T-helper 2 cell (primary cell): ENCODE data around the gene EXD3.
A peak's percentile ranks its signal among the peaks of the same experiment; 100 is the strongest.

Experiments used
- DNase-seq, 5 experiments: peaks; one replicate each; pipeline versions ENCODE4 v3.0.0 to v3.0.0-alpha.2; 2012 to 2022

The EXD3 gene

DNA sequence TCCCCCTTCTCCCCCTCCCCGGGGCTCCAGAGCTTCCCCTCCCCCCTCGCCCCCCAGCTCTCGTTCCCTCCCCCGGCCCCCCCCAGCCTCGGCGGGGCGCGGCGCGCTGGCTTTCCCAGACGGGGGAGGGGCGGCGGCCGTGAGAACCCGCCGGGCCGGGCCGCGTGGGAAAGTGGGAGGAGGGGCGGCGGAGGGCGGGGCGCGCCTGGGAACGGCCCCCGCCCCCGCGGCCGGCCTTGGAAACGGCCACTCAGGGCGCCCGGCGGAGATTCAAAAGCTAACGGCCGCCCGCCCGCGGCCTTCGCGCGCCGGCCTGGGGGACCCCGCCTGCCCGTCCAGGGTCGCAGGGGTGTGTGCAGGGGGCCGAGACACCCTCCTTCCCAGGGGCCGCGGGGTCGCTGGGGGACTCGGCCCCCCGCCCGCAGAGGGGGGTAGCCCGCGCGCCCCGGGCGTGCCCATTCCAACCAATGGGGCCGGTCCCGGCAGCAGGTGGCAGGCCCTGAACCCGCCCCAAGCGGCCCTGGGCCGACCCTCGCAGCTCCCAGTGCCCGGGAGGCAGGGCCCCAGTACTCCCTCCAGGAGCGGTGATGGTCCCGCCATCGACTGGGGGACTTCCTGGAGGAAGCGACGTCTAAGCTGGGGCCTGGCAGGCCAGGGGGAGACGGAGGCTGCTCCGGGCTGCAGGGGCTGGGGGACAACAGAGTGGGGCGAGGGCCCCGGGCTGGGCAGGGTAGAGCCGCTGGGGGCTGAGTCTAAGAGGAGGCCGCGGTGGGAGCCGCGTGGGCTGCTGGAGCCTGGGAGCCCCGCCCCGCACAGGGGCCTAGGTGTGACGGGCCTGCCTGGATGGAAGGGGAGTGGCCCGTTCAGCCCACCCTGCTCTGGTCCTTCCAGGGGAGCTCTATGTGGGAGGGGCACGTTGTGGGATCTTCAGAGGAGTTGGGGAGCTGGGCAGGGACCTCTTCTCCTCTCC lies 106.7 kb downstream of the EXD3 start:
- DNase-seq, result no peak

DNA sequence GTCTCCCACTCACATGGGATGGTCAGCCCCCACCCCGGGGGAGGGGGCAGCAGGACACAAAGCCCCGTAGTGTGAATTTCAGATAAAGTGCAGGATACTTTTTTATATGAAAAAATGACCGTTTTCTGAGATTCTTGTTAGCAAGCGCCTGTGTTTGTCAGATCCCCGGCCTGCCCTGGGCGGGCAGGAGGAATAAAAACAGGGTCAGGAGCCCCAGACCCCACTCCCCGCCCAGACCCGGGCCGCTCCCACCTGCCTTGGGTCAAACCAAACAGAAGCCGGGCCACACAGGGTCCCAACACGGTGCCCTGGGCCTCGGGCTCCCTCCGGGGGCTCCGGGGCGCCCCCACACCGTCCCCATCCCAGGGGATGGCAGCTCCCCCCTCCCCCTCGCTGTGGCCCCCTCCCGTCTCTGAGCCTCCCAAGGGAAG lies 107.4 kb downstream of the EXD3 start:
- no peak for DNase-seq

DNA sequence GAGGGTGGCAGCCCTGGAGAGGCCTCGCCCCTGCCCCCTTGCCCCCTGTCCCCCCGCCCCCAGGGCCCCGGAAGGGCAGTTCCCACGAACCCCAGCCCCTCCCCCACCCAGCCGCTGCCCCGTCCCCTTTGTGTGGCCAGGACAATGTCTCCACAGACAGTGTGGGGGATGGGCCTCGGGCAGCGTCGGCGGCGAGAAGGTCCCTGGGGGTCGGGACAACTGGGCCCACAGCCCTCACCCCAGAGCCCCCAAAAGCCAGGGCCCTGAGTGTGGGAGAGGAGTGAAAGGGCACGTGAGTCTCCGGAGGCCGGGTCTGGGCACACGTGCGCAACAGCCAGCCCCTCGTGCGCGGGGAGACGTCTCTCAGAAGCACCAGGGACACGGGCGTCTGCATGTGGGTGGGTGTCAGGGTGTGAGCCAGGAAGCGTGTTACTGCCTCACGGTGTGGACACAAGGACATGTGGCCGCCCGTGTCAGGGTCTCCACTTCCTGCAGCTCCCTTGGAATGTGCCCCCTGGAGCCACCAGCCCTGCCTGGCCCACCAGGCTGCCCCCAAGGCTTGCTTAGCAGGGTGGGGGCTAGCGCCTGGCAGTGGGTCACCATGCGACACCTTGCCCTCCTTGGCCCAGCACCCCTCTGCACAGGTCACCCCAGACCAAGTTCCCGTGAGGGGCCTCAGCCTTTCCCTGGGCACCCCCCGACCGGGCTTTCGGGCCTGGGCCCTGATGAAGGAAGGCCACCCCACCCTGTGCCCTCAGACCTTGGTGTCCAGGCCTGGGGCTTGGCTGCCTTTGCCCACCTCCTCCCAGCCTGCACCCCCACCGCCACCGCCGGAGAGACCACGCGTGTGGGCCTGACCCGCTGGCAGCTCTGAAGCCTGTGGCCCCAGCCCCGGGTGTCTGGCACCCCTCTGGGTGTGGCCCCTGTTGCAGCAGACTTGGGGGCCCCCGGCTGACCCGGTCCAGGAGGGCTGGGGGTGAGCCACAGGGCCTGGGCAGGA lies 108.1 kb downstream of the EXD3 start:
- DNase-seq, result no peak

DNA sequence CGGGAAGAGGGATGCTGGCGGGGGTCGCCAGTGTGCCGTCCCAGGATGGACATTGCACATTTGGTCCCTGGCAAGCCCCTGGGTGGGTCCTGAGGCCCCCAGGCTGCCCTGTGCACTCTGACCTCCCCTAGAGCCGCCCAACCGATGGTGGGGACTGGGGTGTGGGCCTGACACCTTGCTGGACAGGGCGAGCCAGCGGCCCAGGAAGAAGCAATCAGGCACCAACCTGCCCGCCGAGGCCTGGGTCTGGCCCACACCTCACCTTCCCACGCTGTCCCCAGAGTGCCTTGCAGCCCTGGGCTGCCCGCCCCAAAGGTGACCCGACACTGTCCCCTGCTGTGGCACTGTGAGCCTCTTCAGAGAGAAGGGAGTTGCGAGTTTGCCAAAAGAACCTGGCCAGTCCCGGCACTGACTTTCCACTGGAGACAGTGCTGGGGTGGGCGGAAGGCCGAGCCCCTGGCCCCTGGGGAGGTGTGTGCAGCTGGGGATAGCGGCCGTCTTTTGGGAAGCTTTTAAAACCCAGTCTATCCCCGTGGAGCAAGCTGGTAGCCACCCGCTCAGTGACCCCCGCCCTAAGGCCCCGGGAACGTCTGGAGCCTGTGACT lies 108.9 kb downstream of the EXD3 start:
- no peak for DNase-seq

DNA sequence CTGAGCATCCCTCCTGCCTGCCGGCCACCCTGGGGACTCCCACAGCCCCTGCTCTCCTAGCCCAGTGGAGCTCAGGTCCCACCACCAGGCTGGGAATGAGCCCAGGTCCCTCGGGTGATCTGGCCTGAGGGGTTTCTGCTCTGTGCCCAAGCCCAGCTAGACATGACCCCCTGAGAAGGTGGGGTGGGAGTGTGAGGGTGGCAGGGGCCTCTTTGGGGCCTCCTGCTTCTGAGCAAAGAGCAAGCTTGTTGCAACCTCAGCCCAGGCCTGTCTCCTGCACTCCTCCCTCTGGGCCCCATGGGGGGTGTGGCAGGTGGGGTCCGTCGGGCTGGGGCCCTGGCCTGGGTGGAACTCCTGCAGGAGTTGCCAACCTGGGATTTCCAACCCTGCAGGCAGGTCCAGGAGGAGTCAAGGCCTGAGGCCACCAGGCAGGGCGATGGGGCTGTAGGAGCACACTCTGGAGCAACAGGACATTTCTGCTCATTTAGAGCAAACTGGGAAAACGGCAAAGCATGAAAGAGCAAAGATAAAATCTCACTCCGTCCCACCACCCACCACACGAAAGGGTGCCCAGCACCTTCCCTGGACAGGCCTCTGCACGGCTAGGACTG lies 109.5 kb downstream of the EXD3 start:
- DNase-seq, result no peak

DNA sequence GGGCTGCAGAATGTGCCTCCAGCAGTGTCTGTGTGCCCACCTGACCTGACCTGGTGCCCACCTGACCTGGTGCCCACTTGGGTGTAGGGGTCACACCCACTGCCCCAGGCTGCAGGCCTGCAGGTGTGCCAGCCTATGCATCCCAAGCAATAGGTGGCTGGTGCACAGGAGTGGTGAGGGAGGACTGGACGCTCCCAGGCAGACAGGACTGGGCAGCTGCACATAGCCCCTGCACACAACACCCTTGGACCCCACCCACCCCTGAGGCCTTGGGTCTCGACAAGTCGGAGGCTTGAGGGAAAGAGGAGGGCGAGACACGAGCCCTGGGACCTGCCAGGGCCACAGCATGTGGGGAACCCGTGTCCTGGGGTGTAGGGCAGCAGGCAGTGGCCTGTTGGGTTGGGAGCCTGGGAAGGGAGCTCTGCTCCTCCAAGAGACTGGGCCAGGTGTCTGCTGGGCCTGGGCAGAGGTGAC lies 110.1 kb downstream of the EXD3 start:
- no peak for DNase-seq

DNA sequence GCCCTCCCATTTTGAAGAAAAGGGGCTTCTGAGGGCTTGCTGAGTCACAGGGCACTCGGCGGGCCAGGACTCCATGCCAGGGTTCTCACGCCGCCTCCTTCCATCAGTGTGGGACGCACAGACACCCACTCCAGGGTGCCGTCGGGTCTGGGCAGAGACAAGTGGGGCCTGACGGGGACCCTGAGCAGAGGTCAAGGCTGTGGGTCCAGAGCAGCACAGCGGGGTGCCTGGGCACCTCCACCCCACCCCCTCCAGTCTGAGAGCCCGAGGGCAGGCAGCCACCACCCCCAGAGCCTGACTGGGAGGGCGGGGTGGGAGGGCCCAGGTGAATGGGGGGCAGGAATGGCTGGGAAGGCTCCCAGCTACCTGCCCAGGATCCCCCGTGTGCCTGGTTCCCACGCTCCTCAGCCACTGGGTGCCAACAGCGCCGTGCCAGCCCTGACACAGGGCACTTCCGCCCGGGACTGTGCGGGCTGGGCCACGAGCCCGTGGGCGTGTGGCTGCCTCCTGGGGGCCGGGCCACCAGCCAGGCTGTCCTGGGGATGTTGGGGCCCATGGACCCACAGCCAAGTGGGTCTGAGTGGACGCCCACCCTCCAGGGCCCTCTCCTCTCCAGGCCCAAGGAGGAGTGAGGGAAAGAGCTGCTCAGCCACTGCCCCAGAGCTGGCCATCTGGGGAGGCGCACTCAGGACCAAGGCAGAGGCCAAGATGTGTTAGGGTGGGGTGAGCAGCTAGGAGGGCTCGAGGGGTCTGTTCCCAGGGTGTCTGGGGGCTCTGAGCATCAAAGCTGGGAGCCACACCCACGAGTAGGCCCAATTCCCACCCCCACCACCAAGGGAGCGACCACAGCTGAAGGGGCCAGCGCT lies 110.7 kb downstream of the EXD3 start:
- no peak for DNase-seq

DNA sequence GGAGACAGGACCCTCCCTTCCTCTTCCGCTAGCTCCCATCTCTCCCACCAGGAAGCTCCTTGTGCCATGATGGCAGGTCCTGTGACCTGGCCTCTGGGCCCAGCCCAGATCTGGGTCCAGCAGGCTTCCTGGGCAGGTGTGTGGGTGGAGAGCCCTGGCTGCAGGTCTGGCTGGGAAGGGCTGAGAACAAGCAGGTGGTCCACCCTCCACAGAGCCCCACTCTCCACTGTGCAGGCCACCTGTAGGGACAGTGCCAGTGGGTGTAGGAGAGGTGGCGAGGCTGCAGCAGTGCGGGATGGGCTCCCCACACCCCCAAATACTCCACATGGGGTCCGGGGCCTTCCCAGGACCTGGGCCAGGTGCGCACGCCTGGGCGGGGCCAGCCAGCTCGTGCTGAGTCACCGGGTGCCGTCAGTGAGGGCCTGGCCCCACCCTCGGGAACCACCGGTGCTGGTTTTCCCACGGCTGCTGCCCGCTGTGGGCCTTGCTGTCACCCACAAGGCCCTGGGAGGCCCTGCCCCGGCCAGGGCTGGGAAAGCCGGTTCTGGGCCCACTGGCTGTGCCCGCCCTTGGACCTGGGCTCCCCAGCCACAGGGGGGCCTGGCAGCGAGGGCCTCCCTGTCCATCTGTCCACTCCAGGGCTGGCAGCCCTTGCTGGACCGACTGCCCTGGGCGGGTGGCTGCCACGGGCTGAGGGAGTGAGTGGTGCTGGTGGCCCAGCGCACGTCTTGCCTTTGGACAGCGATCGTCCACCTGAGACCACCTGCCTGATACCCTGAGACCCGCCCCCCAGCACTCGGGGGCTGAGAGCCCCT lies 111.6 kb downstream of the EXD3 start:
- DNase-seq, result no peak

DNA sequence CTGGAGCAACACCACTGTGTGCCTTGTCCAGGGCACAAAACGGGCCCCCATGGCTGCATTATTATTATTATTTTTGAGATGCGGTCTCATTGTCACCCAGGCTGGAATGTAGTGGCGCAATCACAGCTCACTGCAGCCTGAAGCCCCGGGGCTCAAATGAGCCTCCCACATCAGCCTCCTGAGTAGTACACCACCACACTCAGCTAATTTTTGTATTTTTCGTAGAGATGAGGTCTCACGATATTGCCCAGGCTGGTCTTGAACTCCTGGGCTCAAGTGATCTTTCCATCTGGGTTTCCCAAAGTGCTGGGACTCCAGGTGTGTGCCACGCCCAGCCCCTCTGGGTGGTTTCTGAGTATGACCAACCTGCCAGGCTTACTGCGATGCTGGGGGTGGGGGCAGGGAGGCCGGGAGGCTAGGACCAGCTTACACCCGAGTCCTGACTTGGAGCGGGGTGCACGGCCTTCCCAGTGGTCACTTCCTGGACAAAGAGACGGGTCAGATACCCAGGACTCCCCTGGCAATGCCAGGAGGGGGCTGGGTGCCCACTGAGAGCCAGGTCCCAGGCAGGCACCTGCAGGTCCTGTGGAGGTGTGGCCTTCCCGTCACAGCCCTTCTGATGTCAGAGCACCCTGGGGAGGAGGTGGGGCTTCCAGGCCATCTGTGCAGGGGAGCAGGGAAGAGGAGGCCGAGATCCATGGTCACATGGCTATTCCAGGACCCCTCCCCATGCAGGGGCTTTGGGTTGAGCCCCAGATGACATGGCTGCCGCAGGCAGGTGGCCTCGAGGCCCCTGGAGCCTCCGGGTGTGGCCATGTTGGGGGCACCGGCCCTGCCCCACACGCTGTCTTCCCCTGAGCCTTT lies 112.5 kb downstream of the EXD3 start:
- DNase-seq, result no peak

DNA sequence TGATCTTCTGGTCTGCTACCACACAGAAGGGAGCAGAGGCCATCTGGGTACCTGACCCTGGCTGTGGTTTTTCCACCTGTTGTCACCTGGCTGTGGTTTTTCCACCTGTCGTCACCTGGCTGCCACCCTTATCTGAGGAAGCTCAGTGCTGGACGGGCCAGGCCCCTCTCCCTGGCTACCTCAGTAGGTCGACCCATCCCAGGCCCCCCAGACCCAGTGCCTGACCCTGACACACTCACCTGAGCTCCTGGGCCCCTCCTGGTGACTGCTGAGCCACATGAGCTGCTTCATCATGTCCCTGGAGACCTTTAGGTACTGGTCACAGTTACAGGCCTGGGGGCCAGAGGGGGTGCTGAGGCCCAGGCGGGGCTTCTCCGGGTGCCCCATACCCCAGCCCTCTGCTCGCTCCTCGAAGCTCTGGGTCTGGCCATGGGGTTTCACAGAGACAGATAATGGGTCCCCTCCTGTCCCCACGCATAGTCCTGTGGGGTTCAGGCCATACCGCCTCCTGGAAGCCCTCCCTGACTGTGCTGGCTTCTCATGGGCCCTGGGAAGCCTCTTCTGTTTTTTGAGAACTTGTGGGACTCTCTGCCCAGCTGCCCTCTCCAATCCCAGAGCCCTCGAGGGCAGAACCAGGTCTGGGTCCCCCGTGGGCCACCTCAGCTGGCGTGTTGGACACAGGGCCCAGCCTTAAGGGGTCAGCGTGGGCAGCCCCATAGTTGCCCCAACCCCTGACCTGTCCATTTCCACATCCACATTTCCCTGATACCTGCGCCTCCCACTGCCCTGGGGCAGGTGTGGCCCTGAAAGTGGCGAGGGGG lies 113.4 kb downstream of the EXD3 start:
- DNase-seq, result no peak

DNA sequence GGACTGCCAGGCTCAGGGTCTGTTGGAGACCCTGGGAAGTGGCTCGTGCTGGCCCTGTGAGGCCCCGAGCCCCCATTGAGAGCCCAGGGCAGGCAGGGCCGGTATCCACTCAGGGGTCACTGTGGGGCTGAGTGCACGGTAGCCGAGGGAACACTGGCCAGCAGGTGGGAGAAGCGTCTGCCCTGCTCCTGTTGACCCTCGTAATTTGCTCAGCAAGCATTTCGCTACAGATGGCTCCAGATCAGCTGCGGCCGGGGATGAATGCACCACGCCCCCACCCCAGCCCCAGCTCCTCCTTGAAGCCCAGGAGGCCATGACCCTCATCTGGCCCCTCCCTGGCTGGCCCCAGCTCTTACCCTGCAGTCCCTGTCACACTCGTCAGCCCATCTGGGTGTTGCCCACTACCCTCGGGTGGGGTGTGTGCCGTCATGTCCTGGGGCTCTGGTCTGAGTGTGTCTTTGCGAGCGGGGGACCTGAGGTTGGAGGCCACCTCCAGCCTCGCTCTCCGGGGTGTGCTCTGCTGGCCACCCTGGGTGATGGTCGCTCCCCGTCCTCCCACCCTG lies 114.8 kb downstream of the EXD3 start:
- DNase-seq, result no peak

DNA sequence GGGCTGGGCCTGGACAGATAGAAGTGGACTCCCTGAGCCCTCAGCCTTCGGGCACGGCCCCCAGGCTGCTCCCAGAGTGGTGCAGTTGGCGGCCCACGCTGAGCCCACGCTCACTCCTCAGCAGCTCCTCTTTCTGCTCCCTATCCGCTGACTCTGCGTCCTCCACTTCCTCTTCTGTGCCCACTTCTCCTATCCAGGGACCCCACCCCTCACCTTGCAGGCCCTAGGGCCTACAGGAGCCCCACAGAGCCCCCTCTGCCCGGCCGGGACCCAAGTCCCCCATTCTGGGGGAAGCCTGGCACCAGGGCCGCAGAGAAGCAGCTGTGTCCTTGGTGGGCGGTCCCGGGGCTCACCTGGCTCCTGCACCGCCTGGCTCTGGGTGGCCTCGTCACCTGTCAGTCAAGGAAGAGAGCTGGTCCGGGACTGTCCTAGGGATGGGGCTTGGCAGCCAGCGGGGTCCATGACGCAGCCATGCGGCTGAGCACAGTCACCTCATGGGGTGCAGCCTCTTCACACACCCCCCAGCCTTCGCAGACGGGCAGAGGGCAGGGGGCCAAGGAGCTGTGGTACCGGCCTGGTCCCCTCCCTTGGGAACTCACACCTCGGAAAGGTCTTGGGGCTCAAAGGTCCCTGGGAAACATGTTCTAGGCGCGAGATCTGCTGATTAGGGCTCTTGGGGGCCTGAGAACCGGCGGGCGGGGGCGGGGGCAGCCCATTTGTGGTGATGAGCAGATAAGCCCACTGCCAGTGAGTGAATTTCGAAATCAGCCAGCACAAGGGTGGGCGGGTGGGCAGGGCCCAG lies 115.5 kb downstream of the EXD3 start:
- no peak for DNase-seq

DNA sequence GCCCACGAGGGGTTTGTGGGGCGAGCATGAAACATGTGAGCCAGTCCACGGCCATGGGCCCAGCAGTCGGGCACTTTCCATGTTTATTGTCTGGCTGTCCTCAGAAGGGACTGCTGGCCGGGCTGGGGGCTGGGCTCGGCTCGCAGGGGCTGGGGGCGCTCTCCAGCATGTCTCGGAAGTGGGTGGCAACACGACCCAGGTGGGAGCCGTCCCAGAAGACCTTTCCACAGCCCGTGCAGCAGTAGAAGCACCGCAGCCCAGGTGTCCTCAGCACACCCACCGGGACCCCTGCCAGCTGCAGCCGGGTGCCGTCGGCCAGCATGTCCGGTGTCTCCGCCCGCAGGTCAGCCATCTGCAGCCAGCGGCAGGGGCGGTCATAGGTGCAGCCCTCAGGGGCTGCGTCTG lies 116.1 kb downstream of the EXD3 start:
- DNase-seq, result no peak

DNA sequence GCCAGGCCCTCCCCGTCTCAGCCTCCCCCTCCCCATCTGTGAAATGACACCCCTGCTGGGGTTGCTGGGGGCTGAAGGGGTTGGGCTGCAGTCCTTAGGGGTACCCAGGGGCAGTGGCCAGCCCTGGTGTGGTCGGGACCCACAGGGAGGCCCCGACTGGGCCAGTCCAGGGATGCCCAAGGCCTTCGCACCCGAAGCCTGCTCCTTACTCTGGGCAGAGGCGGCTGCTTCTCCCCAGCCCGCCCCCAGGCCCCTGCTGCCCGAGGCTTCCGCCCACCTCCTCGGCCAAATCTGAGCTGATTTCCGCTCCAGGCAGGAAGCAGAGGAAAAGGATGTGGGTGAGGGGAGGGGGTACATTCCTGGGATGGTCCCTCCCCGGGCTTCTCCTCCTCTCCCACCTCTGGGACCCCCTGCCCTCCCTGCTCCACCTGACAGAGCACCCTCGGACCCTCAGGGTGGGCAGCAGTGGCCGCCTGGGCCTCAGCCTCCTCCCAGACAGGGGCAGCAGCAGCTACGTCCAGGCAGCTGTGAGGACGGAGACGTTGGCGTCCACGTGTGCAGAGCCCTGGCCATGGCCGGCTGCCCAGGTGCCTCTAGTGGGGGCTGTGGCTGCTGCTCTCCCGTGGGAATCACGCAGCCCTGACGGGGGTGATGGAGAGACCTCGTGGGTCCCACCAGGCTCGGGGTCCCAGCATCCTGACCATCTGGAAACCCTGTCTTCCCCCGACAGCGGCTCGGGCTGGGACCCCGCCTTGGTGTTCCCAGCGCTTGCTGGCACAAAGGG lies 116.7 kb downstream of the EXD3 start:
- DNase-seq, result no peak

DNA sequence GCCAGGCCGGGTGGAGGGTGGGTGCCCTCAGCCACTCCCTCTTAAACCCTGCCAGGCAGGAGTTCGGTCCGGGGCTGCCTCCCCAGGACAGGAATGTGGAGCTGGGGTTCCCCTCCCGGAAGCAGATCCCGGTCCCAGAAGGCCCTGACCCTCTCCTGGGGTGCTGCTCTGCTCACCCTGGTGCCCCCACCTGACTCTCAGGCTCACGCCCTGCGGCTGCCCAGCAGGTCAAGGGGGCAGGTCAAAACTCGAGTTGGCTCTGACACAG lies 117.2 kb downstream of the EXD3 start:
- no peak for DNase-seq

DNA sequence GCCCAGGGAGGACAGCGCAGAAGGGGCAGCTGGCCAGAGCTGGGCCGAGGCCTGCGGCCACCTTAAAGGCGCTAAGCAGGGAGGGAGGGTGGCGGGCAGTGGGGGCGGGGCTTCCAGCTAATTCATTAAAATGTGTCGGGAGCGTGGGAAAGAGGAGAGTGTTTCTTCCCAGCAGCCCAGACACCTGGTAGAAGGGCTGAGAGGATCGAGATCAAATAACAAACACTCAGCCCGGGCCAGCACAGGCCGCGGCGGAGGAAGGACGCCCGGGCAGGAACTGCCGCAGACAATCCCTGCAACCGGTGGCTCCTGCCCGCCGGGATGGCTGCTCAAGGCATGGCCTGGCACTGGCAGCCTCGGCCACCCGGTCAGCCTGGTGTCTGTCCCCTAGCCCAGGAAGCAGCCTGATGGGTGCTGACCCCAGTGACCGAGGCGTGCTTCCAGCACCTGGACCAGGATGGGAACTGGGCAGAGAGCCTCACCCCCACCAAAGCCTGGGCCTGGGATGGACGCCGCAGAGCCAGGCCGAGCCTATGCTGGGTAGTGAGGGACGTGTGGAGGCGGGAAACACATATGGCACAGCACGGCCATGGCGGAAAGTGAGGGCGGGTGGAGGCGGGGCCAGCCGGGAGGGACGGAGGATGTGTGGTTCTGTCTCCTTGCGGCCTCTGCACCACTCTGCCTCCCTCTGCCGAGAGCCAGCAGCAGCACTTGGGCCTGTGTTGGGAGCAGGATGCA lies 117.7 kb downstream of the EXD3 start:
- DNase-seq, result peak in 3 of 5 experiments; percentile 30 to 80 (median 49)
